Cardiac fibroblast (primary cell): ENCODE data around the gene VMP1.
A peak's percentile ranks its signal among the peaks of the same experiment; 100 is the strongest.

Experiments used
- DNase-seq, 2 donors: peaks; one replicate each; pipeline versions ENCODE4 v3.0.0 to v3.0.0-alpha.2; 2010; ENCODE audit warnings: low read depth in 2 of 2
- H3K4me3 ChIP-seq, 2 donors: replicated peaks in 1 of 2; 1 replicate in 1 of 2; 2 replicates in 1 of 2; pipeline ENCODE4 v1.5.1; 2011; ENCODE audit warnings: low read depth in 2 of 2, low read length in 2 of 2, mild to moderate bottlenecking in 2 of 2, moderate library complexity in 1 of 2
- TF ChIP-seq, protein P1 (sequence below): IDR thresholded peaks from one replicate; pipeline ENCODE4 v1.5.1; 2011; ENCODE audit warnings: low read depth, mild to moderate bottlenecking, low read length, inconsistent platforms

The VMP1 gene

DNA sequence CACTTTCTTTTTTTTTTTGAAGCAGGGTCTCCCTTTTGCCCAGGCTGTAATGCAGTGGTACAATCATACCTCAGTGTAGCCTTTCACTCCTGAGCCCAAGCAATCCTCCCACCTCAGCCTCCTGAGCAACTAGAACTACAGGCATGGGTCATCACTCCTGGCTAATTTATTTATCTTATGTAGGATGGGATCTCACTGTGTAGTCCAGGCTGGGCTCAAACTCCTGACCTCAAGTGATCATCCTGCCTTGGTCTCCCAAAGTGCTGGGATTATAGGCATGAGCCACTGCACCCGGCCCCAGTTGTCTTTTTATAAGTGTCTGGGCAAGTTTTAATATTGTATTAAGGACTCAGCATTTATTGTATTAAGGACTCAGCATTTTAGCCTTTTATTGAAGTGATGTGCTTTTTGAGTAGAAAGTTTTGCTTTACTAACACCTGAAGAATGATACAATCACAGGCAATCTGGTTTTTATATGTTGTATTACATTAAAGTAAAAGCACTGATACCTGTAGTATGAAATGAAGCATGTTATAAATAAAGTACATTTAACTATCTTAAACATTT lies 22.9 kb downstream of the VMP1 start:
- TF ChIP-seq, protein P1, sequence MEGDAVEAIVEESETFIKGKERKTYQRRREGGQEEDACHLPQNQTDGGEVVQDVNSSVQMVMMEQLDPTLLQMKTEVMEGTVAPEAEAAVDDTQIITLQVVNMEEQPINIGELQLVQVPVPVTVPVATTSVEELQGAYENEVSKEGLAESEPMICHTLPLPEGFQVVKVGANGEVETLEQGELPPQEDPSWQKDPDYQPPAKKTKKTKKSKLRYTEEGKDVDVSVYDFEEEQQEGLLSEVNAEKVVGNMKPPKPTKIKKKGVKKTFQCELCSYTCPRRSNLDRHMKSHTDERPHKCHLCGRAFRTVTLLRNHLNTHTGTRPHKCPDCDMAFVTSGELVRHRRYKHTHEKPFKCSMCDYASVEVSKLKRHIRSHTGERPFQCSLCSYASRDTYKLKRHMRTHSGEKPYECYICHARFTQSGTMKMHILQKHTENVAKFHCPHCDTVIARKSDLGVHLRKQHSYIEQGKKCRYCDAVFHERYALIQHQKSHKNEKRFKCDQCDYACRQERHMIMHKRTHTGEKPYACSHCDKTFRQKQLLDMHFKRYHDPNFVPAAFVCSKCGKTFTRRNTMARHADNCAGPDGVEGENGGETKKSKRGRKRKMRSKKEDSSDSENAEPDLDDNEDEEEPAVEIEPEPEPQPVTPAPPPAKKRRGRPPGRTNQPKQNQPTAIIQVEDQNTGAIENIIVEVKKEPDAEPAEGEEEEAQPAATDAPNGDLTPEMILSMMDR = no peak
- DNase-seq = no peak
- no peak overlapping the region for H3K4me3 ChIP-seq

DNA sequence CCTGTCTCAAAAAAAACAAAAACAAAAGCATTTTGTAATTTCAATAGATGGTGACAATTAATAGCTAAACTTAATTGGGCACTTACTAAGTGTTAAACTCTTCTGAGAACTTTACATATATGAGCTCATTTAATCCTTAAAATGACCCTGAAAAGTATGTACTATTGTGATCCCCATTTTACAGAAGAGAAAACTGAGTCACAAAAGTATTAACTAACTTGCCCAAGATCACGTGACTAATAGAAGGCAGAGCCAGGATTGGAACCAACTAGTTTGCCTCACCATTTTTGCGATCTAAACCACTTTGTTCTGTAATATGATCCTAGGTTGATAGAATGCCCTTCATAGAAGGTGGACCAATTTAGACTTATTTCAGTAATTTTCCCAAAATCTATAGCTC lies 26.2 kb downstream of the VMP1 start:
- no peak for DNase-seq
- TF ChIP-seq, protein P1 = no peak

DNA sequence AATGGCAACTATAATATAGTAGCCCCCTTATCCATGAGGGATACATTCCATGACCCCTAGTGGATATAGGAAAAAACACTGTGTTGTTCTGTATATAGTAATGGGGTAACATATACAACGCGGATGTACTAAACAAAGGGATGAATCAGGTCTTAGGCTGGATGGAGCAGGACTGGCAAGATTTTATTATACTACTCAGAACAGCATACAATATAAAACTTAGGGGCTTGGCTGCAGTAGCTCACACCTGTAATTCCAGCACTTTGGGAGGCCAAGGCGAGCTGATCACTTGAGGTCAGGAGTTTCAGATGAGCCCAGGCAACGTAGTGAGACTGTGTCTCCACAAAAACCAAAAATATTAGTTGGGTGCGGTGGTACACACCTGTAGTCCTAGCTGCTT lies 26.8 kb downstream of the VMP1 start:
- no peak for DNase-seq
- no peak overlapping the region for H3K4me3 ChIP-seq
- TF ChIP-seq, protein P1 = no peak

More for the DNA sequence above, 26.2 kb downstream of the VMP1 start:
- no peak overlapping the region for H3K4me3 ChIP-seq

DNA sequence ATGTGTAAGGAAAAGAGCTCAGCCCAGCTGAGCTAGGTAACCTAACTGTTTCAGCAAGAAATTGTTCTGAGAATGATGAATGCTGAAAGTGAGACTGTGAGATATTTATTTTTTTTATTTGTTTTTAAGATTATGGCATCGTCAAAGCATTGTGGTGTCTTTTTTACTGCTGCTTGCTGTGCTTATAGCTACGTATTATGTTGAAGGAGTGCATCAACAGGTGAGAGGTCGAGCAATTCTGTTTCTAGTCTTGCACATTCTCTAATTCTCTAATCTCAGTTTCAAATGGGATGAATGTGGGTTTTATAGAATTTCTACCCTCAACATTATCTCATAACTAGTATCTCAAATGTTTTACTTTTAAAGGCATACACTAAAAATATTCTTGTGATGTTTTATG lies 29.9 kb downstream of the VMP1 start:
- no peak overlapping the region for H3K4me3 ChIP-seq
- no peak for DNase-seq
- TF ChIP-seq, protein P1 = no peak

DNA sequence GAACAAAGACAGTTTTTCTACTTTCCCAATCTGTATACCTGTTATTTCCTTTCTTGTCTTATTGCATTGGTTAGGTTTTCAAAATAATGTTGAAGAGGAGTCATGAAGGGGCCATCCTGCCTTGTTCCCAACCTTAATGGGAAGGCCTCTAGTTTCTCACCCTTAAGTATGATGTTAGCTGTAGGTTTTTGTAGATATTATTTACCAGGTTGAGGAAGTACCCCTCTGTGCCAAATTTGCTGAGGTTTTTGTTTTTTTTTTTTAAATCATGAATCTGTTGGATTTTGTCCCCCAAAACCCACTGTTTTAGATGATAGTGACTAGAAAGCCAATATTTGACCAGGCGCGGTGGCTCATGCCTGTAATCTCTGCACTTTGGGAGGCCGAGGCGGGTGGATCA lies 36.4 kb downstream of the VMP1 start:
- no peak overlapping the region for H3K4me3 ChIP-seq
- TF ChIP-seq, protein P1 = no peak
- DNase-seq = no peak

DNA sequence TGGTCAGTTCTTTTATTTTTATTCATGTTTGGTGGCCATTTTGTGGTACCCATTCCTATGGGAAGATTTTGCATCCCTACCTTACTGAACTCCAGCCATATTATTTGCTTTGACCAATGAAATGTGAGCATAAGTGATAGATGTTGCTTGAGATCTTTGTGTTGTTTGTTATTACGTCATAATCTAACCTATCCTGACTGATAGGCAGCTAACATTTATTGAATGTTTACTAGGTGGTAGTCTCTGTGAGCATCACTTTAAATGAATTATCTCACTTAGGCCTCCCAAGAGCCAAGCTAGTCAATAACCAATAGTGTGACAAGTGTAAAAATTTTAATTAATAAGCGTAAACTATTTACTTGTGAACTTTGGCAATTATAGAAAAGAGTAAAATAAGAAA lies 37.6 kb downstream of the VMP1 start:
- TF ChIP-seq, protein P1 = no peak
- DNase-seq = no peak
- H3K4me3 ChIP-seq = no peak overlapping the region

DNA sequence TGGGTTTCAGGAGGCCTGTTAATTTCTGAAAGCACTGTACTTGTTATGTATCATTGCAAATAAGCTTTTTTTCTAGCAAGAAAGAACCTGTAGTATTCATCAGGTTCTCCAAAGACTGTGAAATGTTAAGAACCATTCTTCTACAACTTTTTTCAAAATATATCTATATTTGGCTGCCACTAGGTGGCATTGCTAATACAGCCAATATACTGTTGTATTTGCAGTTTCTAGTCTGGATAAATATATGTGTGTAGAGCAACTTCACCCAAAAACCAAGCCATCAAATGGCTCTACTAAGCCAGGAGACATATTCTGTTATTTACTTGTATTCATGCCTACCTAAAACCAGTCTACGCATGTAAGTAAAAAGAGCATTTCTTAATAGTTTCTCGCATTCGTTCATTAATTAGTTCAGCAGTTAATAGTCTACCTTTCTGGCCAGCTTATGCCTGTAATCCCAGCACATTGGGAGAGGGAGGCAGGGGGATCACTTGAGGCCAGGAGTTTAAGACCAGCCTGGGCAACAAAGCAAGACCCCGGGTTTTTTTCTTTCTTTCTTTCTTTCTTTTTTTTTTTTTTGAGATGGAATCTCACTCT lies 39.5 kb downstream of the VMP1 start:
- H3K4me3 ChIP-seq = no peak overlapping the region
- DNase-seq = peak; percentile 81
- TF ChIP-seq, protein P1 = peak; percentile 53
